ENCODE measurements around the gene UNC13A.

UNC13A gene

DNA sequence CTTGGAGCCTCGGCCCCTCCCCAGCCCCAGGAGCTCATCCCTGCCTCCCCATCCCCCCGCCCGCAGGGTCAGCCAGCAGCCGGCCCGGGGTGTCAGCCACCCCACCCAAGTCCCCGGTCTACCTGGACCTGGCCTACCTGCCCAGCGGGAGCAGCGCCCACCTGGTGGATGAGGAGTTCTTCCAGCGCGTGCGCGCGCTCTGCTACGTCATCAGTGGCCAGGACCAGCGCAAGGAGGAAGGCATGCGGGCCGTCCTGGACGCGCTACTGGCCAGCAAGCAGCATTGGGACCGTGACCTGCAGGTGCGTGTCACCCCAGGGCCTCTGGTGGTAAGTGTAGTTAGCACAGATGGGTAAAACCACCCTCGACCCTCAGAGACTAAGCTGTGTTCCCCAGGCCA lies 45.0 kb upstream of the UNC13A start (continued):
- no peak for TF ChIP-seq TOX (CRISPR knock-in tag; IDR thresholded peaks at IDR 0.05; ENCODE audit: borderline replicate concordance)

DNA sequence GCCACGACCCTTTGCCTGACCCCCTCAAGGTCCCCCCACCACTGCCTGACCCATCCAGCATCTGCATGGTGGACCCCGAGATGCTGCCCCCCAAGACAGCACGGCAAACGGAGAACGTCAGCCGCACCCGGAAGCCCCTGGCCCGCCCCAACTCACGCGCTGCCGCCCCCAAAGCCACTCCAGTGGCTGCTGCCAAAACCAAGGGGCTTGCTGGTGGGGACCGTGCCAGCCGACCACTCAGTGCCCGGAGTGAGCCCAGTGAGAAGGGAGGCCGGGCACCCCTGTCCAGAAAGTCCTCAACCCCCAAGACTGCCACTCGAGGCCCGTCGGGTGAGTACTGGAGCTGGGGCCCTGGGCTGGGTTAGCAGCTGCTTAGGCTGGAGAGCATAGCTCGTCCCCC lies 39.7 kb upstream of the UNC13A start:
- no peak for ATAC-seq
- TF ChIP-seq, protein P1, sequence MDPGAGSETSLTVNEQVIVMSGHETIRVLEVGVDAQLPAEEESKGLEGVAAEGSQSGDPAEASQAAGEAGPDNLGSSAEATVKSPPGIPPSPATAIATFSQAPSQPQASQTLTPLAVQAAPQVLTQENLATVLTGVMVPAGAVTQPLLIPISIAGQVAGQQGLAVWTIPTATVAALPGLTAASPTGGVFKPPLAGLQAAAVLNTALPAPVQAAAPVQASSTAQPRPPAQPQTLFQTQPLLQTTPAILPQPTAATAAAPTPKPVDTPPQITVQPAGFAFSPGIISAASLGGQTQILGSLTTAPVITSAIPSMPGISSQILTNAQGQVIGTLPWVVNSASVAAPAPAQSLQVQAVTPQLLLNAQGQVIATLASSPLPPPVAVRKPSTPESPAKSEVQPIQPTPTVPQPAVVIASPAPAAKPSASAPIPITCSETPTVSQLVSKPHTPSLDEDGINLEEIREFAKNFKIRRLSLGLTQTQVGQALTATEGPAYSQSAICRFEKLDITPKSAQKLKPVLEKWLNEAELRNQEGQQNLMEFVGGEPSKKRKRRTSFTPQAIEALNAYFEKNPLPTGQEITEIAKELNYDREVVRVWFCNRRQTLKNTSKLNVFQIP (CRISPR knock-in tag; IDR thresholded peaks at IDR 0.05; ENCODE audit: borderline replicate concordance, low read depth) = no peak
- TF ChIP-seq PATZ1 (CRISPR knock-in tag; IDR thresholded peaks at IDR 0.05; ENCODE audit: borderline replicate concordance) = no peak
- TF ChIP-seq ARNTL (CRISPR knock-in tag; IDR thresholded peaks at IDR 0.05; ENCODE audit: borderline replicate concordance, low read depth) = no peak
- no peak for TF ChIP-seq ZFP3 (CRISPR knock-in tag; IDR thresholded peaks at IDR 0.05)
- TF ChIP-seq CREB5 (CRISPR knock-in tag; IDR thresholded peaks at IDR 0.05; ENCODE audit: low read depth) = no peak
- no peak for TF ChIP-seq ESRRG (CRISPR knock-in tag; IDR thresholded peaks at IDR 0.05)
- TF ChIP-seq ZFP30 (CRISPR knock-in tag; IDR thresholded peaks at IDR 0.05) = no peak

- ATAC-seq = no peak
- TF ChIP-seq SNAI2 (CRISPR knock-in tag; IDR thresholded peaks at IDR 0.05) (no peak), ARNTL (CRISPR knock-in tag; IDR thresholded peaks at IDR 0.05; ENCODE audit: borderline replicate concordance, low read depth) (no peak), ESRRG (CRISPR knock-in tag; IDR thresholded peaks at IDR 0.05) (no peak), PPARA (CRISPR knock-in tag; IDR thresholded peaks at IDR 0.05; ENCODE audit: borderline replicate concordance) (no peak), TCF4 (CRISPR knock-in tag; IDR thresholded peaks at IDR 0.05; ENCODE audit: borderline replicate concordance) (no peak), CSRNP3 (CRISPR knock-in tag; IDR thresholded peaks at IDR 0.05) (no peak), BACH2 (CRISPR knock-in tag; IDR thresholded peaks at IDR 0.05; ENCODE audit: borderline replicate concordance) (no peak), RARB (CRISPR knock-in tag; IDR thresholded peaks at IDR 0.05) (no peak), ZNF70 (CRISPR knock-in tag; IDR thresholded peaks at IDR 0.05) (no peak), TOX (CRISPR knock-in tag; IDR thresholded peaks at IDR 0.05; ENCODE audit: borderline replicate concordance) (no peak), OSR1 (CRISPR knock-in tag; IDR thresholded peaks at IDR 0.05) (no peak)
Observed at GRCh38 chr19:17726964-17727773, 39.0 kb upstream of the UNC13A start.

GRCh38 chr19:17726136-17726741 lies 38.1 kb upstream of the UNC13A start:
- no peak for ATAC-seq
- TF ChIP-seq RARB (CRISPR knock-in tag; IDR thresholded peaks at IDR 0.05) (no peak), ZC3H10 (CRISPR knock-in tag; IDR thresholded peaks at IDR 0.05) (no peak), BACH2 (CRISPR knock-in tag; IDR thresholded peaks at IDR 0.05; ENCODE audit: borderline replicate concordance) (no peak), CSRNP3 (CRISPR knock-in tag; IDR thresholded peaks at IDR 0.05) (no peak), CSDC2 (CRISPR knock-in tag; IDR thresholded peaks at IDR 0.05) (no peak), ZFP3 (CRISPR knock-in tag; IDR thresholded peaks at IDR 0.05) (no peak), ZNF8 (CRISPR knock-in tag; IDR thresholded peaks at IDR 0.05) (no peak)
